H1 (cell line): ENCODE results near the gene DOCK1. TPM values are rescaled to one million over a fixed set of nuclear protein-coding genes. Genes with fewer than 3 reads are reported as not detected.

Experiments used
- CBX5 ChIP-seq: fragments of 300-800, 300-1000 bp; sonication (generic); IDR thresholded peaks from 2 replicates; pipeline ENCODE4 v1.7.1; 2016; ENCODE audit warnings: antibody characterized with exemption, low read length, low read depth
- CBX8 ChIP-seq: fragments of 300-800, 300-1000 bp; sonication (generic); IDR thresholded peaks from 2 replicates; pipeline ENCODE4 v1.7.1; 2016; ENCODE audit warnings: low read depth, low read length, borderline replicate concordance
- CHD1 ChIP-seq: IDR thresholded peaks from 2 replicates; pipeline ENCODE4 v1.6.1; 2012; ENCODE audit warnings: low read depth, low read length, improper control_type of control experiment
- CHD2 ChIP-seq: IDR thresholded peaks from 2 replicates; pipeline ENCODE4 v1.6.1; 2012; ENCODE audit warnings: low read length, improper control_type of control experiment
- GTF2F1 ChIP-seq: IDR thresholded peaks from 2 replicates; pipeline ENCODE4 v1.6.1; 2012; ENCODE audit warnings: low read depth, low read length, improper control_type of control experiment, borderline replicate concordance
- KDM1A ChIP-seq: fragments of 200-600, 300-600 bp; sonication (generic); IDR thresholded peaks from 2 replicates; pipeline ENCODE4 v1.7.1; 2016; ENCODE audit warnings: mild to moderate bottlenecking, low read length, borderline replicate concordance
- RFX5 ChIP-seq: IDR thresholded peaks from 2 replicates; pipeline ENCODE4 v1.6.1; 2011; ENCODE audit warnings: low read depth, low read length, improper control_type of control experiment, borderline replicate concordance
- SP2 ChIP-seq: IDR thresholded peaks from 2 replicates; pipeline ENCODE4 v1.6.1; 2012; ENCODE audit warnings: mild to moderate bottlenecking, low read length, inconsistent platforms
- YY1 ChIP-seq: IDR thresholded peaks from 2 replicates; pipeline ENCODE4 v1.6.1; 2011; ENCODE audit warnings: low read depth, mild to moderate bottlenecking, low read length
- polyA plus RNA-seq, 7 experiments: library from polyadenylated mRNA; depleted of rRNA in 3 of 7; stranded (reverse) in 5 of 7; unstranded in 2 of 7; fragments of >200 nt in 5 of 7; fragments of 200-250 nt in 2 of 7; gene quantifications; 1 replicate in 5 of 7; 2 replicates in 1 of 7; 4 replicates in 1 of 7; pipeline versions ENCODE4 v1.2.1 to v1.2.3, GENCODE V29; 2011 to 2013; ENCODE audit warnings: missing spikeins in 2 of 7, mixed read lengths in 2 of 7
- total RNA-seq: library from RNA; stranded (reverse); fragmentation: NEBNext Ultra II Directional; extraction: Animal tissue kit (Norgen Biotek cat#: 25700); gene quantifications from 2 replicates; pipeline ENCODE4 v1.2.1, GENCODE V29; 2021
- TF ChIP-seq, protein P1 (sequence below): fragments of 300-600 bp; sonication (generic); IDR thresholded peaks from 2 replicates; pipeline ENCODE4 v1.7.1; 2012; ENCODE audit warnings: low read length, moderate library complexity, mild to moderate bottlenecking, inconsistent platforms; ENCODE audit not compliant: insufficient replicate concordance
- TF ChIP-seq, protein P2 (sequence below): IDR thresholded peaks from 2 replicates; pipeline ENCODE4 v1.6.1; 2012; ENCODE audit warnings: inconsistent platforms

DOCK1 gene
- total and polyA plus RNA-seq, 2 of the 8 experiments (the other 6 are each of a cell fraction or from before 2014, with no cell fraction given) = 11.6 to 53.0 TPM

DNA sequence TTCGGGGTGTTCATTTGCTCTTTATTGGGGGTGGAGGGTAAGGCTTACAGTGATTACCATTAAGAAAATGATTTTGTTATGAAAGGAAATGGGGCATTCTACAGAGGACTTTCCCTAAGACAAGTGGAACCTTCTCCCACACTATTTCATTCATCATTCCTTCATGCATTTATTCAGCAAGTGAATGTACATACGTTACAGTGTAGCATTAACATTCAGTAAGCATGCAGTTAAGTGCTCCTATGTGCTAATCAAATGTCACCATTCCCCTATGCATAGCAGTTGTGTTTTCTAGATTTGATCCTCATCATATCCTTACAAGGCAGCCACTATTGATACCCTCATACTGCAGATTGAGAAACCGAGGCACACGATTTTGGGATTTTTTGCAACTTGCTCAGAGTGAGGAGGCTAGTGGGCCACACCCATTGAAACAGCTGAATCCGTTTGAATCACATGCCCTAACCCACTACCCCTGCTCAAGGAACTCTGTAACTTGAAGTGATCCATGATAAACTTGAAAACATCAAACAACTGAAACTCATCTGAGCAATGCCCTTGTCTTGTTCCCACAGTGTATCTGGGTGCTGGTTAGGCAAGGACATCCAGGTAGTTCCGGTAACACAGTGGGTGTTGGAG lies 274.5 kb downstream of the DOCK1 start (continued):
- TF ChIP-seq, protein P1, sequence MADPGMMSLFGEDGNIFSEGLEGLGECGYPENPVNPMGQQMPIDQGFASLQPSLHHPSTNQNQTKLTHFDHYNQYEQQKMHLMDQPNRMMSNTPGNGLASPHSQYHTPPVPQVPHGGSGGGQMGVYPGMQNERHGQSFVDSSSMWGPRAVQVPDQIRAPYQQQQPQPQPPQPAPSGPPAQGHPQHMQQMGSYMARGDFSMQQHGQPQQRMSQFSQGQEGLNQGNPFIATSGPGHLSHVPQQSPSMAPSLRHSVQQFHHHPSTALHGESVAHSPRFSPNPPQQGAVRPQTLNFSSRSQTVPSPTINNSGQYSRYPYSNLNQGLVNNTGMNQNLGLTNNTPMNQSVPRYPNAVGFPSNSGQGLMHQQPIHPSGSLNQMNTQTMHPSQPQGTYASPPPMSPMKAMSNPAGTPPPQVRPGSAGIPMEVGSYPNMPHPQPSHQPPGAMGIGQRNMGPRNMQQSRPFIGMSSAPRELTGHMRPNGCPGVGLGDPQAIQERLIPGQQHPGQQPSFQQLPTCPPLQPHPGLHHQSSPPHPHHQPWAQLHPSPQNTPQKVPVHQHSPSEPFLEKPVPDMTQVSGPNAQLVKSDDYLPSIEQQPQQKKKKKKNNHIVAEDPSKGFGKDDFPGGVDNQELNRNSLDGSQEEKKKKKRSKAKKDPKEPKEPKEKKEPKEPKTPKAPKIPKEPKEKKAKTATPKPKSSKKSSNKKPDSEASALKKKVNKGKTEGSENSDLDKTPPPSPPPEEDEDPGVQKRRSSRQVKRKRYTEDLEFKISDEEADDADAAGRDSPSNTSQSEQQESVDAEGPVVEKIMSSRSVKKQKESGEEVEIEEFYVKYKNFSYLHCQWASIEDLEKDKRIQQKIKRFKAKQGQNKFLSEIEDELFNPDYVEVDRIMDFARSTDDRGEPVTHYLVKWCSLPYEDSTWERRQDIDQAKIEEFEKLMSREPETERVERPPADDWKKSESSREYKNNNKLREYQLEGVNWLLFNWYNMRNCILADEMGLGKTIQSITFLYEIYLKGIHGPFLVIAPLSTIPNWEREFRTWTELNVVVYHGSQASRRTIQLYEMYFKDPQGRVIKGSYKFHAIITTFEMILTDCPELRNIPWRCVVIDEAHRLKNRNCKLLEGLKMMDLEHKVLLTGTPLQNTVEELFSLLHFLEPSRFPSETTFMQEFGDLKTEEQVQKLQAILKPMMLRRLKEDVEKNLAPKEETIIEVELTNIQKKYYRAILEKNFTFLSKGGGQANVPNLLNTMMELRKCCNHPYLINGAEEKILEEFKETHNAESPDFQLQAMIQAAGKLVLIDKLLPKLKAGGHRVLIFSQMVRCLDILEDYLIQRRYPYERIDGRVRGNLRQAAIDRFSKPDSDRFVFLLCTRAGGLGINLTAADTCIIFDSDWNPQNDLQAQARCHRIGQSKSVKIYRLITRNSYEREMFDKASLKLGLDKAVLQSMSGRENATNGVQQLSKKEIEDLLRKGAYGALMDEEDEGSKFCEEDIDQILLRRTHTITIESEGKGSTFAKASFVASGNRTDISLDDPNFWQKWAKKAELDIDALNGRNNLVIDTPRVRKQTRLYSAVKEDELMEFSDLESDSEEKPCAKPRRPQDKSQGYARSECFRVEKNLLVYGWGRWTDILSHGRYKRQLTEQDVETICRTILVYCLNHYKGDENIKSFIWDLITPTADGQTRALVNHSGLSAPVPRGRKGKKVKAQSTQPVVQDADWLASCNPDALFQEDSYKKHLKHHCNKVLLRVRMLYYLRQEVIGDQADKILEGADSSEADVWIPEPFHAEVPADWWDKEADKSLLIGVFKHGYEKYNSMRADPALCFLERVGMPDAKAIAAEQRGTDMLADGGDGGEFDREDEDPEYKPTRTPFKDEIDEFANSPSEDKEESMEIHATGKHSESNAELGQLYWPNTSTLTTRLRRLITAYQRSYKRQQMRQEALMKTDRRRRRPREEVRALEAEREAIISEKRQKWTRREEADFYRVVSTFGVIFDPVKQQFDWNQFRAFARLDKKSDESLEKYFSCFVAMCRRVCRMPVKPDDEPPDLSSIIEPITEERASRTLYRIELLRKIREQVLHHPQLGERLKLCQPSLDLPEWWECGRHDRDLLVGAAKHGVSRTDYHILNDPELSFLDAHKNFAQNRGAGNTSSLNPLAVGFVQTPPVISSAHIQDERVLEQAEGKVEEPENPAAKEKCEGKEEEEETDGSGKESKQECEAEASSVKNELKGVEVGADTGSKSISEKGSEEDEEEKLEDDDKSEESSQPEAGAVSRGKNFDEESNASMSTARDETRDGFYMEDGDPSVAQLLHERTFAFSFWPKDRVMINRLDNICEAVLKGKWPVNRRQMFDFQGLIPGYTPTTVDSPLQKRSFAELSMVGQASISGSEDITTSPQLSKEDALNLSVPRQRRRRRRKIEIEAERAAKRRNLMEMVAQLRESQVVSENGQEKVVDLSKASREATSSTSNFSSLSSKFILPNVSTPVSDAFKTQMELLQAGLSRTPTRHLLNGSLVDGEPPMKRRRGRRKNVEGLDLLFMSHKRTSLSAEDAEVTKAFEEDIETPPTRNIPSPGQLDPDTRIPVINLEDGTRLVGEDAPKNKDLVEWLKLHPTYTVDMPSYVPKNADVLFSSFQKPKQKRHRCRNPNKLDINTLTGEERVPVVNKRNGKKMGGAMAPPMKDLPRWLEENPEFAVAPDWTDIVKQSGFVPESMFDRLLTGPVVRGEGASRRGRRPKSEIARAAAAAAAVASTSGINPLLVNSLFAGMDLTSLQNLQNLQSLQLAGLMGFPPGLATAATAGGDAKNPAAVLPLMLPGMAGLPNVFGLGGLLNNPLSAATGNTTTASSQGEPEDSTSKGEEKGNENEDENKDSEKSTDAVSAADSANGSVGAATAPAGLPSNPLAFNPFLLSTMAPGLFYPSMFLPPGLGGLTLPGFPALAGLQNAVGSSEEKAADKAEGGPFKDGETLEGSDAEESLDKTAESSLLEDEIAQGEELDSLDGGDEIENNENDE = no peak
- TF ChIP-seq, protein P2, sequence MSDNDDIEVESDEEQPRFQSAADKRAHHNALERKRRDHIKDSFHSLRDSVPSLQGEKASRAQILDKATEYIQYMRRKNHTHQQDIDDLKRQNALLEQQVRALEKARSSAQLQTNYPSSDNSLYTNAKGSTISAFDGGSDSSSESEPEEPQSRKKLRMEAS = no peak
- no peak for TF ChIP-seq CBX5
- no peak for TF ChIP-seq GTF2F1
- no peak for TF ChIP-seq CBX8
- no peak for TF ChIP-seq CHD1
- no peak for TF ChIP-seq YY1
- no peak for TF ChIP-seq SP2
- no peak for TF ChIP-seq KDM1A
- TF ChIP-seq CHD2 = no peak
- TF ChIP-seq RFX5 = no peak
